Coronary artery (tissue), 2 donors: ENCODE results near the gene CLNS1A.
"Not testable (repeated sequence)": the region's sequence is repeated elsewhere in the genome, so short reads cannot be mapped to it uniquely, and the experiment has no call there.

Source experiments
- DNase-seq: peaks from one replicate; pipeline ENCODE4 v3.0.0-alpha.2; 2017; ENCODE audit warnings: low spot score
- H3K27ac ChIP-seq, 2 donors: fragments of 200-600 bp; sonication (generic); one replicate each; pipeline ENCODE4 v1.5.1; 2016 to 2019
- H3K4me3 ChIP-seq: fragments of 200-600 bp; sonication (generic); 2 replicates; pipeline ENCODE4 v1.5.1; 2016; ENCODE audit warnings: mild to moderate bottlenecking, moderate library complexity
- TF ChIP-seq, protein P1 (sequence below): fragments of 200-600 bp; sonication (generic); IDR thresholded peaks from one replicate; pipeline ENCODE4 v1.5.1; 2019; ENCODE audit warnings: antibody characterized with exemption

The CLNS1A gene

DNA sequence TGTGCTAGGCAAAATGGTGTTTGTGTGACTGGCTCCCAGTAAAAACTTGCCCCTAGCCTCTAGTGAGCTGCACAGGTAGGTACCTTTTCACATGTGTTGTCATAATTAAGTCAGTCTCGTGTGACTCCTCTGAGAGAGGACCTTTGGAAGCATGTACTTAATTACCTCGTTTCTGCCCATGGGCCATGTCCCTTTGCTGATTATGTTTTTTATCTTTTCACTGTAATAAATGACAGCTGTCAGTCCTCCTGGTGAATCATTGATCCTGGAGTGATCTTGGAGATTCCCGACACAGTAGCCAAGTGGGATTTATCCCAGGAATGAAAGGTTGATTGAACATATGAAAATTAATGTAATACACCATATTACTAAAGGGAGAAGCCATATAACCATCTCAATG lies 12.5 kb upstream of the CLNS1A start:
- H3K4me3 ChIP-seq = no peak overlapping the region
- H3K27ac ChIP-seq = no peak overlapping the region
- TF ChIP-seq, protein P1, sequence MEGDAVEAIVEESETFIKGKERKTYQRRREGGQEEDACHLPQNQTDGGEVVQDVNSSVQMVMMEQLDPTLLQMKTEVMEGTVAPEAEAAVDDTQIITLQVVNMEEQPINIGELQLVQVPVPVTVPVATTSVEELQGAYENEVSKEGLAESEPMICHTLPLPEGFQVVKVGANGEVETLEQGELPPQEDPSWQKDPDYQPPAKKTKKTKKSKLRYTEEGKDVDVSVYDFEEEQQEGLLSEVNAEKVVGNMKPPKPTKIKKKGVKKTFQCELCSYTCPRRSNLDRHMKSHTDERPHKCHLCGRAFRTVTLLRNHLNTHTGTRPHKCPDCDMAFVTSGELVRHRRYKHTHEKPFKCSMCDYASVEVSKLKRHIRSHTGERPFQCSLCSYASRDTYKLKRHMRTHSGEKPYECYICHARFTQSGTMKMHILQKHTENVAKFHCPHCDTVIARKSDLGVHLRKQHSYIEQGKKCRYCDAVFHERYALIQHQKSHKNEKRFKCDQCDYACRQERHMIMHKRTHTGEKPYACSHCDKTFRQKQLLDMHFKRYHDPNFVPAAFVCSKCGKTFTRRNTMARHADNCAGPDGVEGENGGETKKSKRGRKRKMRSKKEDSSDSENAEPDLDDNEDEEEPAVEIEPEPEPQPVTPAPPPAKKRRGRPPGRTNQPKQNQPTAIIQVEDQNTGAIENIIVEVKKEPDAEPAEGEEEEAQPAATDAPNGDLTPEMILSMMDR = no peak
- no peak for DNase-seq

DNA sequence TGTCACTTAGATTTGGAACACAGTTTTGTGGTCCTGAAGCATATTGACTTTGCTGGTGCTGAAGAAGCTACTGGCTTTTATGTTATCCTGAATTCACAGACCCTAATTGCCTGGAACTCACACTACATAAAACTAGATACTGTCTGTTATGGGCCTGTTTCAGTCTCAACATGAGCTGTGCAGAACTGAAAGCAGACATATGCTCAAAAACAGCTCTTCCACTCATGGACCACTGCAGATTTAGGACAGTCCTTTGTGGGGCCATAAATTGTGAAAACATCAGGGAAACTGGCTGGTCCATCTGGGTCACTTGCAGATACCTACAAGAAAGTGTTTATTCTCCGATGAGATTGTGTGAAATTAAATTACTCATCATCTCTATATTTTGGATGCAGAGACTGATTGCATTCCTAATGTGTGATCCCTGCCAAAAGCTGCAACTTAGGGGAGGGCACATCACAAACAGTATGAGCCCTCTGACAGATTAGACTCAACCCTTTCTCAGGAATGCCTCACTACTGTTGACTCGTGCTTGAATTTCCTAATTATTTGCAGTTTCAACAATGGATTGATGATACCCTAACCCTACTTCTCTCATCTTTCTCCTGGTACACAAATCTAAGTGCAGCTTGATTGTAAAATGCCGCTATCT lies 10.2 kb upstream of the CLNS1A start:
- no peak for DNase-seq
- TF ChIP-seq, protein P1 = no peak
- Histone ChIP-seq H3K27ac (no peak overlapping the region), H3K4me3 (no peak overlapping the region)

DNA sequence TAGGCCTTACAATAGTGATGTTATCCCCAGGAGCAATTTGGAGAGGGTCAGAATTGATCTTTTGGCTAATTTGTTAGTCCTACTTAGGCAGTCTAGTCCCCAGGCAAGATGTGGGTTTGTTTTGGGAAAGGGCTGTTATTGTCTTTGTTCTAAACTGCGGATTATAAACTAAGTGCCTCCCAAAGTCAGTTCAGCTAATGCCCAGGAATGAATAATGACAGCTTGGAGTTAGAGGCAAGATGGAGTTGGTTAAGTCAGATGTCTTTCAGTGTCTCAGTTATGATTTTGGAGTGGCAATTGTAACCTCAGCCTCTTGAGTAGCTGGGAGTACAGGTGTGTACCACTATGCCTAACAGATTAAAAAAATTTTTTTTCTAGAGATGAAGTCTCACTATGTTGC lies 7.3 kb upstream of the CLNS1A start:
- Histone ChIP-seq H3K27ac (no peak overlapping the region), H3K4me3 (no peak overlapping the region)
- TF ChIP-seq, protein P1 = no peak
- DNase-seq = no peak

DNA sequence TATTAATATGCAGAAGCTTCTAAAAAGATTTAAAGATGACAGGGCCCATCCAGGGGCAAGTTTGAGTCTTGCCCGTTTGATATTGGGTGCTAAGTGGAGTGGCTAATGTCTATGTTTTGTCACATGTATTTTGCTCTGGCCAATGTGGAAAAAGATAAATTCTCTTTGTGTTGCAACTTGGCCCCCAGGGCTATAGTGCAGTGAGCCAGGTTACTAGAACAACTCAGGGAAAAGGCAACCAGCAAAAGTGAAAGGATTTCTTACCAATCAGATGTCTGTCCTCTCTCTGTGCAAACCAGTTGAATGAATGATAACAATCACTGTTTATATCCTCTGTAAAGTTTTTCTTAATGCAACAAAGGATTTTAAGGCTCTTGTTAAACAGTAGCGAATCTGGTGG lies 4.6 kb upstream of the CLNS1A start:
- TF ChIP-seq, protein P1 = no peak
- Histone ChIP-seq H3K4me3 (no peak overlapping the region), H3K27ac (no peak overlapping the region)
- DNase-seq = no peak

DNA sequence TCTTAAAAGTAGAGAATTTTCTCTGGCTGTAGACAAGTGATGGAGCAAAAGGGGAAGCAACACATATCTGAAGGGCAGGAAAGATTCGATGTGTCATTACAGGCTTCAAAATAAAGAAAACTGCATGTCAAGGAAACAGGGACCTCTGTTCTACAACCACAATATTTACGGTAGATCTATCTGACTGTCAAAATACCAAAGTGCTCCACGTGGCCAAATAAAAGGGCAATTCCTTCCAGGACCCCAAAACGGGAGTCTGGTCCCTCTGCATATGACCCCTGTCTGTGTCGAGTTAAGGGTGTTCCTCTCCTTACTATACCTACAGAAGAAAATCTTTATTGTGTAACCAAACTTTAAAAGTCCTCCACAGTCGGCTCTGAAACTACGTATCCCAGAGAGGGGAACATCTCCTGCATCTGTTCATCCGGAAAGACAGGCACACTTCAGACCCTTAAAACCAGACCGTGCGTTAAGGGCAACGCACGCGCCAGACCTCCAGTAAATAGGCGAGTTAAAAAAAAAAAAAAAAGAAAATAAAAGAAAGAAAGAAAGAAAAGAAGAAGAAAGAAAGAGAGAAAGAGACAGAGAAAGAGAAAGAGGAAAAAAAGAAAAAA lies 756 bp downstream of the CLNS1A start:
- Histone ChIP-seq H3K4me3 (peak overlapping the region; percentile 82), H3K27ac (no peak overlapping the region)
- no peak for DNase-seq
- TF ChIP-seq, protein P1 = no peak

DNA sequence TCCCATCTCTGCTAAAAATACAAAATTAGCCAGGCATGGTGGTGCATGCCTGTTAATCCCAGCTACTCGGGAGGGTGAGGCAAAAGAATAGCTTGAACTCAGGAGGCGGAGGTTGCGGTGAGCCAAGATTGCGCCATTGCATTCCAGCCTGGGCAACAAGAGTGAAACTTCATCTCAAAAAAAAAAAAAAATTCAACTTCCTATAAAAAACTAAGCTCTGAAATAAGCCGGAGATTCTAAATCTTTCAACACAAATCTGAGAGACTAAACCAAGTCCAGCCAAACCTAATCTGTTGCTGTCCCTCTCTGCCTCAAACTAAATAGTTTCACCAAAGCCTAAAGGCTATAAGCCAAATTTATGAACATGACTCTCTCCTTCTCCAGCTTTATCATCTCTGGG lies 3.7 kb downstream of the CLNS1A start:
- not testable (repeated sequence) for H3K4me3 ChIP-seq, DNase-seq
- H3K27ac ChIP-seq = peak overlapping the region in 1 of 2 donors; percentile 38

DNA sequence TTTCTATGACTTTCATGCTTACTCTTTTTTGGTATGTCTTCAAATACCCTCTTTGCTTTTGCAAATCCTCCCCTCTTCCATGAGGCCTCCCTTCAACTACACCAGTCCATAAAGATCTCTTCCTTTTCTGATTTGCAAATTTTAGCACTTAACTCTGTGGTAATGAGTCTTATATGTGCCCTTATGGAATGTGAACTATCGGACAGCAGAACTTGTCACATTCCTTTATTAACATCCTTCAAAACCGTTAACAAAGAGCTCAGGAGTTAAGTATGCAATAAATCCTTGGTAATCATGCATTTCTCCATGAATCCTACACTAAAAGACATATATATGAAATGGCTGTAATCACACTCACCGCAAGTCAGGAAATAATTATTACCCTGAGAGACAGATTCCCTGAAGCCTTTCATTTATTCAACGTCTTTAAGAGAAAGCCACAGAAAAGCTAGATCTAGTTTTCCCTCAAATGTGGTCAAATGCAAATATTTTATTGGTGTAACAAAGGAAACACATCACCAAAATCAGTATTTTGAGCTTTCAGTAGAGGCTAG lies 7.4 kb downstream of the CLNS1A start:
- TF ChIP-seq, protein P1 = no peak
- H3K27ac ChIP-seq = no peak overlapping the region
- no peak overlapping the region for H3K4me3 ChIP-seq
- no peak for DNase-seq
